Neuronal stem cell (in vitro differentiated cells): ENCODE measurements around the gene TNF.
A peak's percentile ranks its signal among the peaks of the same experiment; 100 is the strongest.

Source experiments
- DNase-seq: peaks from one replicate; pipeline ENCODE4 v3.0.0-alpha.2; 2013; ENCODE audit warnings: low spot score
- H2AFZ ChIP-seq: one replicate; pipeline ENCODE4 v1.6.1; 2013; ENCODE audit warnings: mild to moderate bottlenecking, low read length, inconsistent platforms
- H2AK5ac ChIP-seq: 2 replicates; pipeline ENCODE4 v1.6.1; 2013; ENCODE audit warnings: low read depth, mild to moderate bottlenecking, inconsistent platforms, low read length, moderate library complexity, mixed read lengths
- H2BK120ac ChIP-seq: 2 replicates; pipeline ENCODE4 v1.6.1; 2013; ENCODE audit warnings: low read depth, mild to moderate bottlenecking, inconsistent platforms, low read length, moderate library complexity, mixed read lengths
- H2BK12ac ChIP-seq: one replicate; pipeline ENCODE4 v1.6.1; 2013; ENCODE audit warnings: low read length, inconsistent platforms
- H2BK15ac ChIP-seq: 2 replicates; pipeline ENCODE4 v1.6.1; 2013; ENCODE audit warnings: mild to moderate bottlenecking, low read length, inconsistent platforms, mixed read lengths
- H2BK5ac ChIP-seq: one replicate; pipeline ENCODE4 v1.6.1; 2013; ENCODE audit warnings: inconsistent platforms, mild to moderate bottlenecking, low read length, moderate library complexity
- H3K14ac ChIP-seq: one replicate; pipeline ENCODE4 v1.6.1; 2013; ENCODE audit warnings: low read length, inconsistent platforms
- H3K18ac ChIP-seq: 2 replicates; pipeline ENCODE4 v1.6.1; 2013; ENCODE audit warnings: low read length, inconsistent platforms
- H3K23ac ChIP-seq: 2 replicates; pipeline ENCODE4 v1.6.1; 2013; ENCODE audit warnings: low read depth, mild to moderate bottlenecking, mixed read lengths, low read length, inconsistent platforms; ENCODE audit not compliant: poor library complexity
- H3K27ac ChIP-seq: replicated peaks from 3 replicates; pipeline ENCODE4 v1.5.1; 2013; ENCODE audit warnings: low read length, inconsistent platforms
- H3K27me3 ChIP-seq, 3 experiments: 2 replicates each; pipeline ENCODE4 v1.6.1; 2013; ENCODE audit warnings: low read length in 3 of 3, mild to moderate bottlenecking in 2 of 3, inconsistent platforms in 1 of 3, low read depth in 1 of 3, mixed read lengths in 1 of 3, moderate library complexity in 1 of 3; ENCODE audit not compliant: control insufficient read depth in 3 of 3, insufficient read depth in 3 of 3
- H3K36me3 ChIP-seq, 2 donors: replicated peaks in 1 of 2; 2 replicates each; pipeline ENCODE4 v1.6.1; 2013; ENCODE audit warnings: low read length in 2 of 2; ENCODE audit not compliant: control insufficient read depth in 2 of 2, insufficient read depth in 2 of 2
- H3K4ac ChIP-seq: 2 replicates; pipeline ENCODE4 v1.6.1; 2013; ENCODE audit warnings: inconsistent platforms, mild to moderate bottlenecking, low read length, moderate library complexity
- H3K4me1 ChIP-seq, 2 donors: 1 replicate in 1 of 2; 2 replicates in 1 of 2; pipeline ENCODE4 v1.6.1; 2013; ENCODE audit warnings: low read length in 2 of 2, low read depth in 1 of 2; ENCODE audit not compliant: control insufficient read depth in 2 of 2, insufficient read depth in 1 of 2
- H3K4me2 ChIP-seq: one replicate; pipeline ENCODE4 v1.6.1; 2013; ENCODE audit warnings: mild to moderate bottlenecking, low read length, inconsistent platforms; ENCODE audit not compliant: insufficient read depth, poor library complexity, severe bottlenecking
- H3K4me3 ChIP-seq, 2 donors: 2 replicates each; pipeline ENCODE4 v1.5.1; 2013; ENCODE audit warnings: low read length in 2 of 2, mild to moderate bottlenecking in 2 of 2, inconsistent platforms in 1 of 2, moderate library complexity in 1 of 2
- H3K79me1 ChIP-seq: one replicate; pipeline ENCODE4 v1.6.1; 2013; ENCODE audit warnings: low read depth, mild to moderate bottlenecking, inconsistent platforms, low read length, moderate library complexity
- H3K9ac ChIP-seq: one replicate; pipeline ENCODE4 v1.6.1; 2013; ENCODE audit warnings: mild to moderate bottlenecking, low read depth, low read length, inconsistent platforms; ENCODE audit not compliant: poor library complexity
- H3K9me3 ChIP-seq, 2 donors: replicated peaks in 1 of 2; 2 replicates each; pipeline versions ENCODE3 to v1.6.1; 2013; ENCODE audit warnings: low read length in 2 of 2, mild to moderate bottlenecking in 2 of 2, inconsistent platforms in 1 of 2, low read depth in 1 of 2, mixed read lengths in 1 of 2, moderate library complexity in 1 of 2; ENCODE audit not compliant: control insufficient read depth in 2 of 2, insufficient read depth in 1 of 2
- H4K8ac ChIP-seq: one replicate; pipeline ENCODE4 v1.6.1; 2013; ENCODE audit warnings: low read depth, mild to moderate bottlenecking, inconsistent platforms, low read length, moderate library complexity
- H4K91ac ChIP-seq: one replicate; pipeline ENCODE4 v1.6.1; 2013; ENCODE audit warnings: low read length, low read depth, mild to moderate bottlenecking, inconsistent platforms; ENCODE audit not compliant: poor library complexity
- WGBS, 2 donors: extraction: QIAGEN DNeasy Blood & Tissue Kit; methylation state at CpG; one replicate each; pipeline ENCODE4 v1.1.7; 2013; ENCODE audit warnings: missing lambda C conversion rate in 2 of 2, mixed read lengths in 1 of 2; ENCODE audit not compliant: insufficient read length in 2 of 2, insufficient replicate concordance in 1 of 2; ENCODE audit errors: extremely low coverage in 2 of 2; 5-methylcytosine and 5-hydroxymethylcytosine counted together

TNF gene

DNA sequence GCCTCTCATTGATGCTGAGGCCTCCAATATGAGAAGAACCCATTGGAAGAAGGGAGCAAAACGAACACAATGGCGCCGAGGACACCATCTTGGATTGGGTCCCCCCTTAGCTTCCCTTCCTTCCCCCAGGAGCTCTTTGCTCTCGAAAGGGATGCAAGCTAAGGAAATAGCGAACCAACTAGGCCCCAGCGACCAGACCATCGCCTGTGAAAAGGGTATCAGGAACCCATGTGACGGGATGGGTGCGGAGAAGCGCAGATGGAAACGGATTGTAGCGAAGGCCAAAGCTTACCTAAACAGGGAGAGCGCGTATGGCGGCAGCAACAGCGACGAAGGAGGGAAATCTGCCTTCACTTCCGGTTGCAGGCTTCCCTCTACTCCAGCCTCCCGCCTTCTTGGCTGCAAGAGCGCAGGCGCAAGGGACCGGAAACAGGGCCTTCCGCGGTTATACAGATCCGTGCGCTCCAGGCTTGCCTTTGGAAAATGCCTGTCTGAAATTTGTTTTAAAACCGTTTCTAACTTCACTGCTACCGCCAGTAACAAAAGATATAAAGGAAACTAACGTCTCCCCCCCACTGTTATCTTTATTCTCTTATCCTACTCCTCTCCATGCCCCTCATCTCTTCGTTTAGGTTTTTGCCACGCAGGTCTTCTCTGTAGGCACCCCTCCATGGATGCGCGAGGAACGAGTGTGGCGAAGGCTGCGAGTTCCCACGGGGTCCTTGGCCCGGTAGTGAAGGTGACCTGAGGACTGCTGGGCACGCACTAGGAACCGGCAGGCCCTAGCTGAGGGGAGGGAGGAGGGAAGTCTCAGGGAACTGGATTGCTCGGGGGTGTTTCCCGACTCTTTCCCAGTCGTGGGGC lies 33.5 kb upstream of the TNF start, which contains the start of gene DDX39B:
TSS of gene DDX39B (minus strand) at position 346 of the 864 bp plus-strand sequence. CDS start 1,471 bp downstream, outside the sequence.
- no CpG with 5 or more reads among the region's 43 CpGs for WGBS, 2 donors
- no peak within 1 kb of the TSS for H4K8ac ChIP-seq
- H2AK5ac ChIP-seq, result no peak within 1 kb of the TSS
- DNase-seq, result peak; percentile 92
- peak within 1 kb of the TSS; percentile 75 for H3K4me2 ChIP-seq
- peak within 1 kb of the TSS; percentile 39 for H3K23ac ChIP-seq
- peaks cover 4% of the 10 kb centered on the region for H3K79me1 ChIP-seq
- H3K18ac ChIP-seq, result peak within 1 kb of the TSS; percentile 92
- peaks cover 13 to 26% of the 10 kb centered on the region in 2 donors for H3K4me1 ChIP-seq
- peaks cover 25 to 42% of the 10 kb centered on the region in 2 donors for H3K36me3 ChIP-seq
- H2BK12ac ChIP-seq, result no peak within 1 kb of the TSS
- peak within 1 kb of the TSS; percentile 95 for H2BK5ac ChIP-seq
- H3K9me3 ChIP-seq, result no peaks in the 10 kb centered on the region
- peak within 1 kb of the TSS; percentile 27 for H4K91ac ChIP-seq
- H3K4me3 ChIP-seq, result peak within 1 kb of the TSS; percentile 87 to 92
- H3K27me3 ChIP-seq, result no peaks in the 10 kb centered on the region
- H2BK120ac ChIP-seq, result no peak within 1 kb of the TSS
- no peak within 1 kb of the TSS for H3K4ac ChIP-seq
- no peak within 1 kb of the TSS for H3K14ac ChIP-seq
- H3K9ac ChIP-seq, result peak within 1 kb of the TSS; percentile 91
- H2BK15ac ChIP-seq, result no peak within 1 kb of the TSS
- H2AFZ ChIP-seq, result peak within 1 kb of the TSS; percentile 90
- H3K27ac ChIP-seq, result peak within 1 kb of the TSS; percentile 89

DNA sequence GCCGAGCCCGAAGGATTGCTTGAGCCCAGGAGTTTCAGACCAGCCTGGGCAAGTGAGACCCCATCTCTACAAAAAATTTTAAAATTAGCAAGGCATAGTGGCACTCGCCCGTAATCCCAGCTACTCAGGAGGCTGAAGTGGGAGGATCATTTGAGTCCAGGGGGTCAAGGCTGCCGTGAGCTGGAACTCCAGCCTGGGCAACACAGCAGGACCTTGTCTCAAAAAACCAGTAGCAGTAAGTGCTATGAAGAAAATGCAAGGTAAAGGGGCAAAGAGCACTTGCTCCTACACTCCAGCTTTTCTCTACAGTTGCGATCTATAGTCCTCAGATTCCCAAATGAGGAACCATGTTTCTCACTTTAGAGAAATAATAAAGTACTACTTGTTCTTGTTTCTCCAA lies 31.7 kb upstream of the TNF start:
- no peak overlapping the region for H4K91ac ChIP-seq
- H3K4me2 ChIP-seq, result no peak overlapping the region
- peaks cover 0 to 2% of the 10 kb centered on the region in 2 donors for H3K9me3 ChIP-seq
- H2BK120ac ChIP-seq, result no peak overlapping the region
- H3K14ac ChIP-seq, result no peak overlapping the region
- no peak overlapping the region for H2AK5ac ChIP-seq
- H3K18ac ChIP-seq, result no peak overlapping the region
- no peak for DNase-seq
- H2BK5ac ChIP-seq, result no peak overlapping the region
- no CpG with 5 or more reads among the region's 6 CpGs for WGBS, 2 donors
- H2BK15ac ChIP-seq, result no peak overlapping the region
- H3K27me3 ChIP-seq, result no peaks in the 10 kb centered on the region
- H2BK12ac ChIP-seq, result no peak overlapping the region
- no peak overlapping the region for H3K4me3 ChIP-seq
- no peak overlapping the region for H4K8ac ChIP-seq
- H3K36me3 ChIP-seq, result peaks cover 17 to 32% of the 10 kb centered on the region in 2 donors
- no peak overlapping the region for H3K27ac ChIP-seq
- H3K79me1 ChIP-seq, result peaks cover 8% of the 10 kb centered on the region
- peaks cover 19 to 31% of the 10 kb centered on the region in 2 donors for H3K4me1 ChIP-seq
- no peak overlapping the region for H3K23ac ChIP-seq
- no peak overlapping the region for H3K4ac ChIP-seq
- no peak overlapping the region for H3K9ac ChIP-seq
- no peak overlapping the region for H2AFZ ChIP-seq

DNA sequence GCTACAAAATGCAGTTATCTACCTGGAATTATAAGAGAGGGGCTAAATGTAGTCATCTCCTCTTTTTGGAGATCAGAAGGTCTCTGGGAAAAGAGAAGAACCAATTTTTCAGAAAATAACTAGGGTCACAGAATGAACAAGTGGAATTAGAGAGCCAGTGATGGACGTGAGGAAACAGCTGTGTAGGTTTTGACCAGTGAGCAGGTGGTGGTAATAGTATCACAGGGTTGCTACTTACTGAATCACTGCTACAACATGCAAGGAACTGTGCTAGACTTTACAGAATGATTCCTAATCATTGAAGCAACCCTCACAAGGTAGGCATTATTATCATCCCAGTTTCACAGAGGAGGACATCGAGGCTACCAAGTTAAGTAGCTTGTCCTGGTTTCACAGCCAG lies 30.7 kb upstream of the TNF start:
- Histone ChIP-seq H3K27ac (no peak overlapping the region), H3K9ac (no peak overlapping the region), H2BK12ac (no peak overlapping the region), H3K27me3 (no peaks in the 10 kb centered on the region), H3K9me3 (peaks cover 0 to 2% of the 10 kb centered on the region in 2 donors), H3K14ac (no peak overlapping the region), H3K4me2 (no peak overlapping the region), H4K91ac (no peak overlapping the region), H3K4me1 (peaks cover 15 to 21% of the 10 kb centered on the region in 2 donors), H4K8ac (no peak overlapping the region), H3K79me1 (peaks cover 5% of the 10 kb centered on the region), H2AK5ac (no peak overlapping the region), H2BK15ac (no peak overlapping the region), H2BK5ac (no peak overlapping the region), H2BK120ac (no peak overlapping the region), H3K36me3 (peaks cover 7 to 32% of the 10 kb centered on the region in 2 donors), H3K18ac (no peak overlapping the region), H3K4ac (no peak overlapping the region), H2AFZ (no peak overlapping the region), H3K4me3 (no peak overlapping the region), H3K23ac (no peak overlapping the region)
- no peak for DNase-seq
- no CpG with 5 or more reads among the region's 2 CpGs for whole genome bisulfite sequencing, 2 donors

DNA sequence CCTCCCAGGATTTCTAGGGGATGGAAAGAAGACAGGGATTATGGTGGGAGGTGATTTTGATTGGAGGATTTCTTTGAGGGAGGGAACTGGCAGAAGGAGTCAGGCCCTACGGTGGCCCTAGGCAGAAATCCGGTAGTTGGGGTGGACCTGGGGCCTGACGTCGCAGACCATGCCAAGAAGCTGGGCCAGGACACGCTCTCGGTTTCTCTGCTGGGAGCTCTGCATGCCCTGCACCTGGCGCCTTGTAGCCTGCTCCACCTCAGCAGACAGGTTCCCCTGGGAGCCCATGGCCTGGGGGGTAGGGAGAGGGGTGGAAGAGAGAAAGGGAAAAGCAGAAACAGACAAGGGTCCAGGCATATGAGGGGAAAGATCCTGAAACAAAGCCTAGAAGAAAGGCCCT lies 30.1 kb upstream of the TNF start:
- Histone ChIP-seq H3K9me3 (peaks cover 0 to 2% of the 10 kb centered on the region in 2 donors), H3K27me3 (no peaks in the 10 kb centered on the region), H3K4me3 (peak overlapping the region in 1 of 2 donors; percentile 46), H4K91ac (no peak overlapping the region), H3K27ac (no peak overlapping the region), H3K36me3 (peaks cover under 1 to 32% of the 10 kb centered on the region in 2 donors), H2BK15ac (no peak overlapping the region), H3K4ac (no peak overlapping the region), H3K23ac (no peak overlapping the region), H2AK5ac (no peak overlapping the region), H2BK5ac (peak overlapping the region; percentile 16), H2AFZ (no peak overlapping the region), H3K18ac (no peak overlapping the region), H2BK120ac (no peak overlapping the region), H3K9ac (no peak overlapping the region), H3K14ac (no peak overlapping the region), H3K4me1 (peaks cover 12 to 15% of the 10 kb centered on the region in 2 donors), H2BK12ac (no peak overlapping the region), H4K8ac (no peak overlapping the region), H3K4me2 (no peak overlapping the region), H3K79me1 (peaks cover 5% of the 10 kb centered on the region)
- no peak for DNase-seq
- no CpG with 5 or more reads among the region's 7 CpGs for WGBS, 2 donors
